ENCODE results near the gene PBX1.

PBX1 gene

GRCh38 chr1:164685266-164686035 lies 126.5 kb downstream of the PBX1 start:
- no peak for FAIRE-seq

GRCh38 chr1:164687777-164688176 lies 128.8 kb downstream of the PBX1 start:
- no peak for TF ChIP-seq CTCF (IDR thresholded peaks at IDR 0.05; ENCODE audit: insufficient read depth, missing control alignments)
- DNase-seq (ENCODE audit: insufficient read length, low spot score) (no peak), FAIRE-seq (no peak)

More at GRCh38 chr1:164685266-164686035, 126.5 kb downstream of the PBX1 start:
- DNase-seq (ENCODE audit: insufficient read length, low spot score): no peak
- TF ChIP-seq CTCF (IDR thresholded peaks at IDR 0.05; ENCODE audit: insufficient read depth, missing control alignments): no peak

GRCh38 chr1:164688791-164689190 lies 129.8 kb downstream of the PBX1 start:
- no peak for DNase-seq (ENCODE audit: insufficient read length, low spot score)
- FAIRE-seq: no peak
- no peak for TF ChIP-seq CTCF (IDR thresholded peaks at IDR 0.05; ENCODE audit: insufficient read depth, missing control alignments)

DNA sequence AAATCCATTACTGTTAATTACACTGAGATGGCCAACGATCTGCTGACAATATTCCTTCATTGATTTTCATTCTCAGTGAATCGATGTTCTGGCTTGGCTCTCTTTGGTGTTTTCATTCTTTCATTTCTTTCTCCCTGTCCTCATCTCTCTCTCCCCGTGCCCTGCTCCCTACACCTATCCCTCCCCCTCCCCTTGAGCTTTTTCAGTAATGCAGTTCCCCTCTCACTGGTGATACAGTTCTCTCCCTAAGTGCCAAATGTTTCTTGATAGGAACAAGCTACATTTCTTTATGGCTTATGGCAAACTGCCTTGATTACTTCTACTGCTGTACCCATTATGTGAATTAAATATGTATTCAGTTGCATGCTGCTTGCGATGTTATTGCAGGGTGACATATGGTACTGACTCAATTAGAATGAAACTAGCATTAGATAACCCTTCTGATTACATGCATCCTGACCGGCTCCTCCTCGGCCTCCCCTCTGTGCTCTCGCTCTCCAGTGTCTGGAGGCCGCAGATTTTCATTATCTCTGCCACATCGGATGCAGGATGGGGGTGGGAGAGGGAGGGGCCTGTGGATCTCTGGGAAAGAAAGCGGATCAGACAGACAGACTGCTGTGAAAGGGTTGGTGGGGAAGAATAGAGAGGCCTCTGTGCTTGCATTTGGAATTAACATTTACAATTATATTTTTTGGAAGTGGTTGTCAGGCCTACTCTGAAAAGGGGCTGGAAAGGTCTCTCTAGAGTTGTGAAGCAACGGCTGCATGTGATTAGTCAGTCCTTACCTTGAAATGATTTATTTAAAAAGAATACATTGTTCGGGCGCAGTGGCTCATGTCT lies 130.9 kb downstream of the PBX1 start:
- peak; percentile 96 for FAIRE-seq
- peak; percentile 40 for DNase-seq (ENCODE audit: insufficient read length, low spot score)
- TF ChIP-seq CTCF (IDR thresholded peaks at IDR 0.05; ENCODE audit: insufficient read depth, missing control alignments): no peak

GRCh38 chr1:164692420-164692819 lies 133.4 kb downstream of the PBX1 start:
- no peak for TF ChIP-seq CTCF (IDR thresholded peaks at IDR 0.05; ENCODE audit: insufficient read depth, missing control alignments)
- no peak for DNase-seq (ENCODE audit: insufficient read length, low spot score)
- no peak for FAIRE-seq

DNA sequence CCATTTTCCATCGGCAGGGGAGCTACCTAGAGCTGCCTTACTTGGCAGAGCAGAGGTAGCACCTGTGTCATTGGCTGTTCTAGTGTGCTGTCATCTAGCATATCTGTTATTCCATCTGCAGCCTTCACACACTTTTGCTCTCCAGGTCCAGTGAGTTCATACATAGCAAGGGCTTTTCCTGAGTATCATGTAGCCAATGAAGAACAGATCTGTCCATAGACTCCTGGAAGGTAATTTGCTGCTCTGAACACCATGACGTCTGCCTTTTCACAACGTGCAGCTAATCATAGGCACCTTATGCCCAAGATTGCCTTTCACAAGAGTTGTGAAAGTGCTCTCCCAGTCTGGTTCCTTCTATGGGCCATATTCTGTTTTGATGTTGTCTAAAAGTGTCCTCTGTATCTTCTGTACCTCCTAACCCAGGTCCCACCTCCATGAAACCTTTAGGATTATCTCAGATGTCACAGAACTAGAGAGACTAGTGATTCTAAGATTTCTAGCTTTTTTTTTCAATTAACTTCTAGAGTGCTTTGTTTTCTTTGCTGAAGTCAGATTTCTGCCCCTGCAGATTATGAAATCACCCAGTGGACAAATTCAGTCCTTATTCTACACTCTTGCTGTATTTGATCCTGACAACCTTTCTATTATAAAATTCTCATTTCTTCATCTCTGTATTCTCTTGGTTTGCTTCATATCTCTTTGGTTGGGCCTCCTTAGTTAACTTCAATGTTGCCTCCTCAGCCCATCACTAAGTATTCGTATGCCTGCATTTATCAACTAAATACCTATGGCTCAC lies 134.8 kb downstream of the PBX1 start:
- no peak for TF ChIP-seq CTCF (IDR thresholded peaks at IDR 0.05; ENCODE audit: insufficient read depth, missing control alignments)
- DNase-seq (ENCODE audit: insufficient read length, low spot score) (no peak), FAIRE-seq (no peak)
